Rectal smooth muscle tissue (tissue), 1 donor: Measurements from ENCODE around the gene SORCS2.

Source experiments
- H3K27ac ChIP-seq: one replicate; pipeline ENCODE4 v1.7.0; 2013; ENCODE audit warnings: low read depth, low read length, inconsistent platforms
- H3K27me3 ChIP-seq: one replicate; pipeline ENCODE4 v1.7.0; 2013; ENCODE audit warnings: low read length; ENCODE audit not compliant: control insufficient read depth, insufficient read depth
- H3K36me3 ChIP-seq: one replicate; pipeline ENCODE4 v1.7.0; 2013; ENCODE audit warnings: low read length; ENCODE audit not compliant: control insufficient read depth, insufficient read depth
- H3K4me1 ChIP-seq: one replicate; pipeline ENCODE4 v1.7.0; 2013; ENCODE audit warnings: low read length; ENCODE audit not compliant: control insufficient read depth, insufficient read depth
- H3K4me3 ChIP-seq: one replicate; pipeline ENCODE4 v1.7.0; 2013; ENCODE audit warnings: low read length
- H3K9ac ChIP-seq: one replicate; pipeline ENCODE4 v1.7.0; 2013; ENCODE audit warnings: low read length

Gene SORCS2

DNA sequence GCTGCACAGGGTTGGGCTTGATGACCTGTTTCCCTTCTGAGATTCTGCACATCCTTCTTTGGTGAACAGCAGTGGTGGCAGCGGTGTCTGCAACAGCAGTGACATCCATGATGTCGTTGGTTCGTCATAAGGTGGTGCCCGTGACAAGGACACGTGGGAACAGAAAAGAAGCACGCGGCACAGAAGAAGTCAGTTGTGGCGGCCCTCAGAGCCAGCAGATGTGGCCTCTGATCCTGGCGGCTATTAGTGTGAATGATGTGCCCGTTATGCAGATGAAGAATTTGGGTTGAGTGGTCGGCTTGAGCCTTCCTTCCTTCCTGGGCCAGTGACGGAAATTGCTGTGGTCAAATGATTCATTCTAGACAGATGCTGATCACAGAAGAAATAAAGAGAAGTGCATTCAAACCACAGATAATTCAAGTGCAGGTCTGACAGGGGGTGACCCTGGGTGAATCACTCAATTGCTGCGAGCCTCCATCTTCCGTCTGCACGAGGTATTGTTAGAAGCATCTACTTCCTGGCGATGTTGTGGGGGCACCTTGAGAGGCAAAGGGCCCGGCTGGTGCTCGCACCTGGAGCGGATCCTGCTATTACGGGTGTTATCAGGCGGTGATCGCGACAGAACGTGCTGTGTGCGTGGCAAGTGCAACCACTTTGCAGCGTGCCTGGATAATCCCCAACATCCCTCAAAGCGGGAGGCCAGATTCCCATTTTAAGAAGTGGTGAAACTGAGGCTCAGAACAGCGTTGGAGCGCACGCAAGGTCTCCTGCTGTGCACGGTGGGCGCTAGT is 457.6 kb downstream of the SORCS2 start:
- Histone ChIP-seq H3K27ac (no peak overlapping the region), H3K4me3 (no peak overlapping the region), H3K27me3 (no peaks in the 10 kb centered on the region), H3K9ac (no peak overlapping the region), H3K36me3 (no peaks in the 10 kb centered on the region), H3K4me1 (no peaks in the 10 kb centered on the region)

DNA sequence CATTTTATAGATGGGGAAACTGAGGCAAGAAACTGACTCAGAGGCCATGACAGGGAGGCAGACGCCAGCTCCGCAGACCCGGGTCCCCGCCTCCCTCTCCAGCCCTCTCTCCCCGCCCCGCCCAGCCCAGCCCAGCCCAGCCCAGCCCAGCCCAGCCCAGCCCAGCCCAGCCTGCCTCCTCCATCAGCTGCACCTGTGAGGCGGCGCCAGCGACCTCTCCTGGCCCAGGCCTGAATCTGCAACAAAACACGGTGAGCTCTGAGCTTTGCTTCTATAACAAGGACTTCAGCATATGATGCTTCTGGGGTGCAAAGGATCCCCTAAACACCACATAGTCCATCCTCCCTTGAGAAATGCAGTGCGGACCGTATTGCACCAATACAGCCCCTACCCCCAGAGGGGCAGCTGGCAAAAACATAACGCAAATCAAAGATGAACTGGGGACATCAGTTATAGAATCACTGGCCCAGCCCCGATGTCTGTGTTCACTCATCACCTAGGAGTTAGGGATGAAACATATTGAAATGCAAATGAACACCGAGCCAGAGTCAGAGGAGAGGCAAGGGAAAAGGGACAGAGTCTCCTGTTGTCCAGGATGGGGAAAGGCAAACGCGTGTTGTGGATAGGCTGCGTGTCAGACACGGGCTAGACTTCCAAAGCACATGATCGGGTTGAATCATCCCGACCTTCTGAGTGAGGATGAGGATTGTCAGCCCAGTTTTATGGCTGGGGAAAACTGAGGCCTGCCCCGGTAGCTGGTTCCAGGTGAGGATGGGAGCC is 458.5 kb downstream of the SORCS2 start:
- Histone ChIP-seq H3K4me1 (no peaks in the 10 kb centered on the region), H3K36me3 (no peaks in the 10 kb centered on the region), H3K27me3 (no peaks in the 10 kb centered on the region), H3K9ac (no peak overlapping the region), H3K27ac (no peak overlapping the region), H3K4me3 (no peak overlapping the region)

DNA sequence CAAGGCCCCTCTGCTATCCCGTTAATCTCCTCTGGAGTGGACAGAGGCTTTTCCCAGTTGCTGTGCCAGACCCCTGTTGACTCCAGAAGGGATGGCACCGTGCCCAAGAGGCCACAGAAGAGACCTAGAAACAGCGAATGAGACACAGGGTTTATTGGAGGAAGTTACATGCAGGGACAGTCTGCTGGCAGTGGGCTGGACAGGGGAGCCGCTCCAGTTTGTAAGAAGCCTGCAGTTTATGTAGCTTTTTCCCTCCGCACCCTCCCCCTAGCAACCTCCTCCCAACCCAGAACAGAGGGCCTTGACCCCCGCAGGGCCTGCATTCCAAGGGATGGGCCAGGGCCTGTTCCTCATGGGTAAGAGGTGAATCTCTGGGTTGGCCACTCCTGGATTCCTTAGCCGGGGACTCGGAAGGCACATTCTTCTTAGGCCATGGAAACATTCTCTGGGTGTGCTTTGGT is 459.2 kb downstream of the SORCS2 start:
- Histone ChIP-seq H3K9ac (no peak overlapping the region), H3K4me1 (no peaks in the 10 kb centered on the region), H3K27ac (no peak overlapping the region), H3K4me3 (no peak overlapping the region), H3K36me3 (no peaks in the 10 kb centered on the region), H3K27me3 (no peaks in the 10 kb centered on the region)

DNA sequence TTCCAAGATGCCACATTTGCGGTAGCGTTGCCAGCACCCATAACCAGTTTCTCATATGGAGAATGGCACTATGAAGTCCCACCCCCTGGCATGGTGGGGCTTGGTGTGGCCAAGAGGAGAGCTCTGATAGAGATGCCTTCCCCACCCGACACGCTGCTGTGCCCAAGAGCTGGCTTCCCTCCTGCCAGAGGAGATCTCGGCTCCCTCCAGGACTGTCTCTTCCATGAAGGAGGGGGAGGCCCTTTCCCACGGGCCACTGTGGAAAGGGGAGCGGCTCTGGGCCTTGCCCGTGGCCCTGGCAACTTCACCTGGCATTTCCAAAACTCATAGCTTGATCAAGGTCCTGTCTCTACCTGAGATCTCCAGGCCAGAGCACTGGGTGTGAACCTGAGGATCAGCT is 459.7 kb downstream of the SORCS2 start:
- Histone ChIP-seq H3K27ac (no peak overlapping the region), H3K4me1 (no peaks in the 10 kb centered on the region)

DNA sequence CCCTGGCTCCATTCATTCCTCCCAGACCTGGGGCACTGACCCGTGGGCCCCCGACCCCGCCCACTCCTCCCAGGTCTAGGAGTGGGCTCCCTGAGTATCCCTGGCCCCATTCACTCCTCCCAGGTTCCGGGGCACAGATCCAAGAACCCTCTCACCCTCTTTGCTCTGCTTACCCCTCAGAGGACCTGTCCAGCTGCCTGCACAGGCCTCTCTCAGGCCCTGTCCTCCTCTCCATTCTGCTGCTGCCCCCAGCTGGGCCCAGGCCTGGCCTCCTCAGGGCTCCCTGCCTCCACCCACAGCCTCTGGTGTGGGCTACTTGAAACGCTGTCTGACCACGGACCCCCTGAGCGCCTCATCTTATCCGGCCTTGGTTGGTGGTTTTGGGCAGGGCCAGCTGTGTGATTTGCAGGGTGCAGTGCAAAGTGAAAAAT is 460.1 kb downstream of the SORCS2 start:
- Histone ChIP-seq H3K9ac (no peak overlapping the region), H3K4me3 (no peak overlapping the region), H3K36me3 (no peaks in the 10 kb centered on the region), H3K4me1 (no peaks in the 10 kb centered on the region), H3K27me3 (no peaks in the 10 kb centered on the region), H3K27ac (no peak overlapping the region)

More for the DNA sequence above, 459.7 kb downstream of the SORCS2 start:
- no peak overlapping the region for H3K9ac ChIP-seq
- H3K36me3 ChIP-seq = no peaks in the 10 kb centered on the region
- no peak overlapping the region for H3K4me3 ChIP-seq
- H3K27me3 ChIP-seq = no peaks in the 10 kb centered on the region

DNA sequence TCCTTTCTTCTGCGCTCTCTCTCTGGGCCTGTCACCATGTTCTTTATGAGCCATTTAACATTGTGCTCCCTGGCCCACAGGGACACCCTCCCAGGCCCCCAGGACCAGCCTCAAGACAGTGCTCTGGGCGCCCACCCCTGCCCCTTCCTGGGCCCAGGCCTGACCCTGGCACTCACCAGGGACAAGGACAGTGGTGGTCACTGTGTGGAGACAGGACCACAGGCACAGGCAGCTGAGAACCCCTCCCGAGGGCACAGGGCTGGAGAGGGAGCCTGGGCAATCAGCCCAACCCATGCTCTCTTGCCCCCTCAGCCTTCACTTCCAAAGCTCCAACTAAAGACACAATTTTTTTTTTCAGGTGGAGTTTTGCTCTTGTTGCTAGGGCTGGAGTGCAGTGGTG is 460.6 kb downstream of the SORCS2 start:
- Histone ChIP-seq H3K36me3 (no peaks in the 10 kb centered on the region), H3K27ac (no peak overlapping the region), H3K9ac (no peak overlapping the region), H3K27me3 (no peaks in the 10 kb centered on the region), H3K4me1 (no peaks in the 10 kb centered on the region), H3K4me3 (no peak overlapping the region)

DNA sequence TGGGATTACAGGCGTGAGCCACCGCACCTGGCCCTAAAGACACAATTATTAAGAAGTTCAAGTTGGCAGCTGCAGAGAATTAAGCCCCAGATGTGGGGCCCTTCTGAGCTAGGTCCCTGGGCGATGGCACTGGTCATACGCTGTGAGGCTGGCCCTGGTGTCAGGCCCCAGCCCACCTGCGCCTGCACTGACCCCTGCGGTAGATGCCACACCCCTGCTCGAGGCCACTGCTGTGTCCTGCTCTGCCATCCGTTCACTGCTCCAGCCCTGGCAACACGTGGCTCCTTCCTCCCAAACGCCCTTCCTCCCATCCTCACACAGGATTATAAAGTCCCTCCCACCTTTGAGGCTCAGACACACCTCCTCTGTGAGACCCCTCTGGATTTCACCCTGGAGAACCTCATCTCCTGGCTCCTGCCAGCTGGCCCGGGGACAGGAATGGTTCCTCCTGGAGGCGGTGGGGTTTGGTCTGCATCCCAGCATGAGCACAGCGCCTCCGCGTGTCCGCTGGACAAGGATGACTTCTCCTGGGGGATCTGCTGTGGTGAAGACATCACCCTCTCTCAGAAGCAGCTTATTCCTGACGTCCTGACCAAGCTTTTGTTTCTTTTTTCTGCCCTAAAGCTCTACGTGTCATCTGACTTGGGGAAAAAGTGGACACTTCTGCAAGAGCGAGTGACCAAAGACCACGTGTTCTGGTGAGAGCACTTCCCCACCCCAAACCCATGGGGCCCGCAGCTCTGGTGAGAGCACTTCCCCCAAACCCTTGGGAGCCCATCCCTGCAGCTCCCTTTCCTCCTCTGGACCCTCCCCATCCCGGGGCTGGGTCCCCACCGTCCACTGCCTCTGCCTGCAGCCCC is 461.4 kb downstream of the SORCS2 start:
- Histone ChIP-seq H3K27ac (no peak overlapping the region), H3K4me3 (no peak overlapping the region), H3K4me1 (no peaks in the 10 kb centered on the region), H3K27me3 (no peaks in the 10 kb centered on the region), H3K36me3 (no peaks in the 10 kb centered on the region), H3K9ac (no peak overlapping the region)

DNA sequence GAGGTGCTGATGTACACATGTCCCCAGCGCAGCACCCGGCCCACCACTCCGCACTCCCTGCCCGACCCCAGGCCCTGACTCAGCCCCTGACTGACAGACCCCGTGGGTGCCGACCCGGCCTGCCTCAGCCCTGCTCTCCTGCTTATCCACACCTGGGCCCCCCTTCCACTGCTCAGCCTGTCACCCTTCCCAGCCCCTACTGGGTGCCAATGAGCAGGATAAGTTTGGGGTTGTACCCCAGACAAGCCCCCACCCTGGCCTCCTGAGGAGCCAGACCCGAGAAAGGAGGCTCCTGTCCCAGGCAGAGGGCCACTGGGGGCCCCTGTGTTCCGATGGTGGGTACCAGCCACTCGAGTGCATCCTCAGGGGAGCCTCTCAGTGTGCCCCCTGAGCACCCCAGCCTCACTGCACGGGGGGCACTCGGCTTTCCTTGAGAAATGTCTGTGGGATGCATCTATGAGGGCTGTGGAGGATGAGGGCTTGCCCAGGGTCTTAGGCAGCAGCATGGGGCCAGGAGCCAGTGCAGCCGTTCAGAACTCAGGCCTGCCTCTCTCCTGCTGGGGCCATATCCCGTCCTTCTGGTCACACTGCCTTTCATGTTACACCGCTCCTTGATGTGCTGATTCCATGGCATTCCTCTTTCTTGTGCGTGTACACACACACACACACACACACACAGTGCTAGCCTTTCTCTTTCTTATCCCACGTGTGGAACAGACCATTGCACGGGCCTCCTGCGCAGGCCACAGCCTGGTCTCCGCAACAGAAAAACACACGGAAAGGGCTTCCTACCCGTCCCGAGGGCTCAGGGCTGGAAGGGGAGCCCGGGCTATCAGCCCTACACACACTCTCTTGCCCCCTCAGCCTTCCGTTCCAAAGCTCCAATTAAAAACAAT is 462.5 kb downstream of the SORCS2 start:
- Histone ChIP-seq H3K27me3 (no peaks in the 10 kb centered on the region), H3K9ac (no peak overlapping the region), H3K36me3 (no peaks in the 10 kb centered on the region), H3K4me3 (no peak overlapping the region), H3K27ac (no peak overlapping the region), H3K4me1 (no peaks in the 10 kb centered on the region)

DNA sequence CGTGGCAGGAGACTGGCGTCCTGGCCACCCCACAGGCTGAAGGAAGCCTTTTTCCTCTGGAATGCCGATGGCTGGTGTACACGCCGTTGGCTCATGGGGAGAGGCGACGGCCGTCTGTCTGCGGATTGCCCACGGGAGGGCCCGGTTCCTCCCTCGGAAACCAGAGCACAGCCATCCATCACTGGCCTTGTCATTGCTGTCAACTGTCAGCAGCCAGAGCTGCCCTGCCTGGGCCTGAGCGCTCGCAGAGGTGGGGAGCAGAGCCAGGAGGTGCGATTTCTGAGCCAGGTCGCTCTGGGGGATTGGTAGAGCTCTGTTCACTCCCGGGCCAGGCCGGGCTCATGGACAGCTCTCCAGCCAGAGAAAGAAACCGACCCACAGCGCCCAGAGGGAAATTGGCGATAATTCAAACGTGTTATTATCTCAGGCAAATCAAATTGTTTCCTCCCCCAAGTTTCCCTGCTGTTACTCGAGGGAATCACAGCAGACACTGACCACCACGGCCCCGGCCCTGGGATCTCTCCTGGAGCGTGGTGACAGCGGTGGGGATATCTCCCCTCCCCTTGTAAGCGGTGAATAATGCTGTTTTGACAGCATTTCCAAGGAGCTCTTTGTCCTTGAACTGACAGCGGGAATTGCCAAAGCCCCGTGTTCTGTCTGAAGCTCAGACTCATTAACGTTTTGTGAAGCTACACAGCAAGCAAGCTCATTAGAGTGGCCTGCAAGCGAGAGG is 463.3 kb downstream of the SORCS2 start:
- Histone ChIP-seq H3K27ac (no peak overlapping the region), H3K27me3 (no peaks in the 10 kb centered on the region), H3K9ac (no peak overlapping the region), H3K4me3 (no peak overlapping the region), H3K36me3 (no peaks in the 10 kb centered on the region), H3K4me1 (no peaks in the 10 kb centered on the region)

DNA sequence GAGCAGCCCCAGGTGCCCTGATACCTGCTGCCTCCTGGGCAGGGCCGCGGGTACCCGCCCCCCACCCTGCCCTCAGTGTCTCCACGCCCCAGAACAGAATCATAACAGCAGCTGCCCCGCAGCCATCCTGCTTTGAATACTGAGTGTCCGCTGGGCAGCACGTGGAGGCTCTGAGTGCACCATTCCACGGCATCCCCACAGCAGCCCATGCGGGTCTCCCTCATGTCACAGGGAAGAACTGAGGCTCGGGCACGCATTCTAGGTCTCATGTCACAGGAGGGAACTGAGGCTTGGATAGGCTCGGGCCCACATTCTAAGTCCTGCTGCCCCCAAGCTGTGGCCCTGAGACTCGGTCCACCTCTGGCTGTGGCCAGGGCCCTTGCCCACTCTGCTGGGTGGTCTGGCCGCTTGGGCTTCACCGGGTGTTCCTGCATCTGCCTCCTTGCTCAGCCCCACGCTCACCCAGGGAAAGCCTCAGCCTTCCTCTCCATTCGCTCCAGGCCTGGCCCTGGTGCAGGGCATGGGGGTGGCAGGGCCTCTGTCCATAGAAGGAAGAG is 464.0 kb downstream of the SORCS2 start:
- Histone ChIP-seq H3K4me1 (no peaks in the 10 kb centered on the region), H3K9ac (no peak overlapping the region), H3K36me3 (no peaks in the 10 kb centered on the region)

More for the DNA sequence above, 464.0 kb downstream of the SORCS2 start:
- no peaks in the 10 kb centered on the region for H3K27me3 ChIP-seq
- H3K27ac ChIP-seq = no peak overlapping the region
- H3K4me3 ChIP-seq = no peak overlapping the region
